ENCODE data around the gene ZP3.
"Not testable (repeated sequence)": the region's sequence is repeated elsewhere in the genome, so short reads cannot be mapped to it uniquely, and the experiment has no call there.

The ZP3 gene

GRCh38 chr7:76480403-76481253 lies 55.9 kb downstream of the ZP3 start:
- not testable (repeated sequence) for H3K27me3 ChIP-seq (ENCODE audit: insufficient read depth, poor library complexity, severe bottlenecking); ATAC-seq (ENCODE audit: low read depth); H3K9me3 ChIP-seq (ENCODE audit: severe bottlenecking); DNase-seq (ENCODE audit: low spot score); H3K4me1 ChIP-seq (ENCODE audit: insufficient read depth, poor library complexity, severe bottlenecking); H3K36me3 ChIP-seq (ENCODE audit: low read depth); H3K27ac ChIP-seq (ENCODE audit: poor library complexity, severe bottlenecking); H3K4me3 ChIP-seq (ENCODE audit: severe bottlenecking)

DNA sequence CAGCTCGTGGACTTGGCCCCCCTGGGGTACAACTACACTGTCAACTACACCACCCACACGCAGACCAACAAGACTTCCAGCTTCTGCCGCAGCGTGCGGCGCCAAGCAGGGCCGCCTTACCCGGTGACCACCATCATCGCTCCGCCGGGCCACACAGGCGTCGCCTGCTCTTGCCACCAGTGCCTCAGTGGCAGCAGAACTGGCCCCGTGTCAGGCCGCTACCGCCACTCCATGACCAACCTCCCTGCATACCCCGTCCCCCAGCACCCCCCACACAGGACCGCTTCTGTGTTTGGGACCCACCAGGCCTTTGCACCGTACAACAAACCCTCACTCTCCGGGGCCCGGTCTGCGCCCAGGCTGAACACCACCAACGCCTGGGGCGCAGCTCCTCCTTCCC lies 57.9 kb downstream of the ZP3 start:
- H3K27ac ChIP-seq (ENCODE audit: poor library complexity, severe bottlenecking); H3K4me1 ChIP-seq (ENCODE audit: insufficient read depth, poor library complexity, severe bottlenecking); H3K36me3 ChIP-seq (ENCODE audit: low read depth); H3K27me3 ChIP-seq (ENCODE audit: insufficient read depth, poor library complexity, severe bottlenecking); H3K9me3 ChIP-seq (ENCODE audit: severe bottlenecking); DNase-seq (ENCODE audit: low spot score); ATAC-seq (ENCODE audit: low read depth); H3K4me3 ChIP-seq (ENCODE audit: severe bottlenecking): not testable (repeated sequence)

- DNase-seq (ENCODE audit: low spot score); H3K36me3 ChIP-seq (ENCODE audit: low read depth); ATAC-seq (ENCODE audit: low read depth); H3K27me3 ChIP-seq (ENCODE audit: insufficient read depth, poor library complexity, severe bottlenecking); H3K4me1 ChIP-seq (ENCODE audit: insufficient read depth, poor library complexity, severe bottlenecking); H3K9me3 ChIP-seq (ENCODE audit: severe bottlenecking); H3K4me3 ChIP-seq (ENCODE audit: severe bottlenecking); H3K27ac ChIP-seq (ENCODE audit: poor library complexity, severe bottlenecking): not testable (repeated sequence)
Observed at GRCh38 chr7:76483081-76483480, 58.3 kb downstream of the ZP3 start.

- DNase-seq (ENCODE audit: low spot score); H3K4me3 ChIP-seq (ENCODE audit: severe bottlenecking); H3K27ac ChIP-seq (ENCODE audit: poor library complexity, severe bottlenecking); H3K9me3 ChIP-seq (ENCODE audit: severe bottlenecking); H3K36me3 ChIP-seq (ENCODE audit: low read depth); ATAC-seq (ENCODE audit: low read depth); H3K4me1 ChIP-seq (ENCODE audit: insufficient read depth, poor library complexity, severe bottlenecking); H3K27me3 ChIP-seq (ENCODE audit: insufficient read depth, poor library complexity, severe bottlenecking): not testable (repeated sequence)
Observed at GRCh38 chr7:76484456-76484855, 59.7 kb downstream of the ZP3 start.

GRCh38 chr7:76485822-76486610 lies 61.3 kb downstream of the ZP3 start:
- H3K9me3 ChIP-seq (ENCODE audit: severe bottlenecking); H3K4me3 ChIP-seq (ENCODE audit: severe bottlenecking); H3K27ac ChIP-seq (ENCODE audit: poor library complexity, severe bottlenecking); H3K4me1 ChIP-seq (ENCODE audit: insufficient read depth, poor library complexity, severe bottlenecking); H3K27me3 ChIP-seq (ENCODE audit: insufficient read depth, poor library complexity, severe bottlenecking); DNase-seq (ENCODE audit: low spot score); H3K36me3 ChIP-seq (ENCODE audit: low read depth): not testable (repeated sequence)
- peak; percentile 83 for ATAC-seq (ENCODE audit: low read depth)

DNA sequence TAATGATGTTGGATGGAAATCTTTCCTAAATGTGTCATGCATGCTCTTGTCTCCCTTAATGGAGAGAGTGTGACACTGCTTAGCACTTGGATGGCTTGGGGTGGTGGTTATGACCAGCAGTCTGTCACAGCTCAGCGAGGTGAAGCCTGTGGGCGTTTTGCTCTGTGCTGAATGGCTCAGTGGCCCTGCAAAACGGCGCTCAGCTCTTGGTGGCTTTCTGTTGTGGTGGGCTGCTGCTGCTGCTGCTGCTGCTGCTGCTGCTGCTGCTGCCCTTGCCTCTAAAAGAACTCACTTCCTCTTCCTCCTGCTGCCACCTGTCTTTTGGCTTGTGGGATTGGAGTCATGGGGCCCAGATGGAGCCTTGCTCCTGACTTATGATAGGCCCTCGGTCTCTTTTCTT lies 61.9 kb downstream of the ZP3 start:
- not testable (repeated sequence) for ATAC-seq (ENCODE audit: low read depth)

DNA sequence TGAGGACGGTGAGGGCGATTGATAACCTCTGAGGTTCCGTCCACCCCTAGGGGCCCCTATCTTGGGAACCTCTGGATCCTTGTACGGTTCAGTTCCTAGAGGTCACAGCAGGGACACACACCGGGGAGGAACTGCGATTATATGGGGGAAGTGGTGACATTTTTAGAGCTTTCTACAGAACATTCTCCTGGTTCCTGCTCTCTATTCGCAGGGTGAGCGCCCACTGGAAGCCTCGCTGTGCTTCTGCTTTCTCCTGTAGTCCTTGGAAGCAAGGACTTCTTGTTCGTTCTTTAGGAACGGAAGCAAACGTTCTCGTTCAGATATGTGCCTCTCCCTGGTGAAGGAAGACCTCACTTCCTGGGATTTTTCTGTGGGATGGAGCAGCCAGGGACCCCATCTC lies 63.2 kb downstream of the ZP3 start:
- H3K36me3 ChIP-seq (ENCODE audit: low read depth); H3K4me1 ChIP-seq (ENCODE audit: insufficient read depth, poor library complexity, severe bottlenecking); H3K4me3 ChIP-seq (ENCODE audit: severe bottlenecking); H3K27me3 ChIP-seq (ENCODE audit: insufficient read depth, poor library complexity, severe bottlenecking); H3K27ac ChIP-seq (ENCODE audit: poor library complexity, severe bottlenecking); DNase-seq (ENCODE audit: low spot score); ATAC-seq (ENCODE audit: low read depth); H3K9me3 ChIP-seq (ENCODE audit: severe bottlenecking): not testable (repeated sequence)

More for the DNA sequence above, 61.9 kb downstream of the ZP3 start:
- not testable (repeated sequence) for H3K36me3 ChIP-seq (ENCODE audit: low read depth); H3K27ac ChIP-seq (ENCODE audit: poor library complexity, severe bottlenecking); H3K9me3 ChIP-seq (ENCODE audit: severe bottlenecking); DNase-seq (ENCODE audit: low spot score); H3K4me3 ChIP-seq (ENCODE audit: severe bottlenecking); H3K4me1 ChIP-seq (ENCODE audit: insufficient read depth, poor library complexity, severe bottlenecking); H3K27me3 ChIP-seq (ENCODE audit: insufficient read depth, poor library complexity, severe bottlenecking)
